ENCODE results near the gene GTF2F2. TPM values are rescaled to one million over a fixed set of nuclear protein-coding genes. Genes with fewer than 3 reads are reported as not detected.
A peak's percentile ranks its signal among the peaks of the same experiment; 100 is the strongest.
"Not testable (repeated sequence)": the region's sequence is repeated elsewhere in the genome, so short reads cannot be mapped to it uniquely, and the experiment has no call there.

The GTF2F2 gene
- total RNA-seq, 1 experiment from 2014 or later, result 67.7 TPM

DNA sequence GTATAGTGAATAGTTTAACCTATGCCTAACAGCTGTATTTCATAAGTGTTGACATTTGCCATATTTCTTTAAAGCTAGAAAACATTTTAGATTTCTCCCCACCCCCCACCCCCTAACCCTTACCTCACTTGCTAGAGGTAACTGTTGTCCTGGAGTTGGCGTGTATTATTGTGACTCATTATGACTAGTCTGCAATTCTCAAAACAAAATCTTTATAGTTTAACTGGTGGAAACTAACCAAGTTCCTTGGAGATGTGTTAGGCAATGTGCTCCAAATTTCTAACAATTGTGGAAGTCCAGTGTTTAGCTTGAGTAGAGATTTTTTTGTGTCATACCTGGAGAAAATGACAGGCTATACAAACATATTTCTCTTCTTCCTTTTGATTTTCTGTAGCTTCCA, 42.5 kb downstream of the GTF2F2 start:
- in situ Hi-C loops (cut with HindIII; ENCODE audit: low pct_unique_long_range_greater_than_20kb, low sequenced_read_pairs), result no loop called here
- no peak for DNase-seq (ENCODE audit: low read depth, low spot score)

DNA sequence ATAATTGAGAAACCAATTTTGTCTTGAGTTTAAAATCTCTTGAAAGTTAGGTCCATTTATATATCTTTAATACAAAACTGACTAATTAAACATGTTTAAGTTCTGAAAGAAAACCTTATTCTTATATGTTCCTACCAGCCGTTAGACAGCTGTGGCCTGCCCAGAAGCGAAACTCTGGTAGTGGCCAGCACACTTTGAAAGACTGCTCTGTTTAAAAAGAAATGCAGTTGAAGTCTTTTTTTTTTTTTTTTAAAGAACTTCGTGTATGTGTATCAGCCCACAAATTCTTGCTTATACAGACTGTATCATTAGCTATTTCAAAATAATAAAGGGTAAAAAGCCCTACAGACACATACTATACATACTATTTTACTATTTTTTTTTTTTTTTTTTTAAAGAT, 46.5 kb downstream of the GTF2F2 start:
- DNase-seq (ENCODE audit: low read depth, low spot score), result peak; percentile 51
- in situ Hi-C loops (cut with HindIII; ENCODE audit: low pct_unique_long_range_greater_than_20kb, low sequenced_read_pairs), result no loop called here

DNA sequence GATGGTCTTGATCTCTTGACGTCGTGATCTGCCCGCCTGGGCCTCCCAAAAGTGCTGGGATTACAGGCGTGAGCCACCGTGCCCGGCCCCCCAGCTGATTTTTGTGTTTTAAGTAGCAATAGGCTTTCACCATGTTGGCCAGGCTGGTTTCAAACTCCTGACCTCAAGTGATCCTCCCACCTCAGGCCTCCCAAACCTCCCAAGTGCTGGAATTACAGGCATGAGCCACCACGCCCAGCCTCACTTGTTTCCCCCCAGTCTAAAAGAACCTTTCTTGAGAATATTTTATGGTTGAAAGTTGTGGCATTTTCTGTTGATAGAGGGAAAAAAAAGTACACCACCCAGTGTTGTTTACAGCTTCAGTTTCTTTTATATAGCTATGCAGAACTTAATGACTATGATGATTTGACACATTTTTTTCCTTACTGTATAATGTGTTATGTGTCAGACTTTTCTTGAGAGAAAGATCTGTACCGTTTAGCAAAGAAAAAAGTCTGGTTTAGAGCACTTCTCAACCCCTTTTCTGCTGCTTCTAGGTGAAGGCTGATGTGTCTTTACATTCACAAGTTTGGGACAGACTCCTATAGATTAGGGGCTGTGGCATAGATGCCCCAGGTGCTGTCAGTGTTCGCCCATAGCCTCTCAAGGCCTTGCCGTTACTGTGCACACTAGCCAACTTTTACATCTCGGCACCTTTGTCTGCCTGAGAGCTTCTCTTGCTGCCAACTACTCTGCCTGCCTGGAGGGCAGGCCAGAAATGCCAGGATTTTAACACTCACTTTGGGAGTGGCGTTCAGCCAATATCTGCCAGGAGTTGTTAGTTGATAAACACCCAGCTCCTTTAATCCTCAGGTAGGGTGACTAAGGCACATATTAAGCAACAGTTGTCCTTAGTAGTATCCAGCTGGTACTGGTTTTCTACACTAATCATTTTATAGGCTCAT, 47.6 kb downstream of the GTF2F2 start:
- no peak for DNase-seq (ENCODE audit: low read depth, low spot score)
- in situ Hi-C loops (cut with HindIII; ENCODE audit: low pct_unique_long_range_greater_than_20kb, low sequenced_read_pairs), result no loop called here

DNA sequence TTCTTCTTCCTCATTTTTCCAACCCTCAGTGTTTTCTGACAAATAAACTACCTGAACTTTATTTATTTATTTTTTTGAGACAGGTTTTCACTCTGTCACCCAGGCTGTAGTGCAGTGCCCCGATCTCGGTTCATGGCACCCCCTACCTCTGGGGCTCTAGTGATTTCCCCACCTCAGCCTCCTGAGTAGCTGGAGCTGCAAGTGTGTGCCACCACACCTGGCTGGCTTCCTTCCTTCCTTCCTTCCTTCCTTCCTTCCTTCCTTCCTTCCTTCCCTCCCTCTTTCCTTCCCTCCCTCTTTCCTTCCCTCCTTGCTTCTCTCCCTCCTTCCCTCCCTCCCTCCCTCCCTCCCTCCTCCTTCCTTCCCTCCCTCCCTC, 48.2 kb downstream of the GTF2F2 start:
- in situ Hi-C loops (cut with HindIII; ENCODE audit: low pct_unique_long_range_greater_than_20kb, low sequenced_read_pairs), result no loop called here
- DNase-seq (ENCODE audit: low read depth, low spot score), result no peak

DNA sequence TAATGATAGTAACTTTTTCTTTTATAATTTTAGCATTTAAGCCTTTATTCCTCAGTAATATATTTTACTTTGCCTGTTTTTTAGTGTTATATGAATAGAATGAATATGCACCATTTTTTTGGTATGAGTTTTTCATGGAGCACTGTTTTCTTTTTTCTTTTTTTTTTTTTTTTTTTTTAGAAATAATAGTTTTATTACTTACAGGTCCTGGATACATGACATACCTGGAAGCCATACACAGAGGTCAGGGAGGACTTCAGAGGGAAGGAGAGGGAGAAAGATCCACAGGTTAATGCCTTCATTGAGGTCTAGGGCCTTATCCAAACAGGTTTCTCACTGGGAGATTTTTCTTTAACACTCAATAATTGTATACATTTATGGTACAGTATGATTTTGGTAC, 54.2 kb downstream of the GTF2F2 start:
- in situ Hi-C loops (cut with HindIII; ENCODE audit: low pct_unique_long_range_greater_than_20kb, low sequenced_read_pairs), result no loop called here
- DNase-seq (ENCODE audit: low read depth, low spot score), result no peak

DNA sequence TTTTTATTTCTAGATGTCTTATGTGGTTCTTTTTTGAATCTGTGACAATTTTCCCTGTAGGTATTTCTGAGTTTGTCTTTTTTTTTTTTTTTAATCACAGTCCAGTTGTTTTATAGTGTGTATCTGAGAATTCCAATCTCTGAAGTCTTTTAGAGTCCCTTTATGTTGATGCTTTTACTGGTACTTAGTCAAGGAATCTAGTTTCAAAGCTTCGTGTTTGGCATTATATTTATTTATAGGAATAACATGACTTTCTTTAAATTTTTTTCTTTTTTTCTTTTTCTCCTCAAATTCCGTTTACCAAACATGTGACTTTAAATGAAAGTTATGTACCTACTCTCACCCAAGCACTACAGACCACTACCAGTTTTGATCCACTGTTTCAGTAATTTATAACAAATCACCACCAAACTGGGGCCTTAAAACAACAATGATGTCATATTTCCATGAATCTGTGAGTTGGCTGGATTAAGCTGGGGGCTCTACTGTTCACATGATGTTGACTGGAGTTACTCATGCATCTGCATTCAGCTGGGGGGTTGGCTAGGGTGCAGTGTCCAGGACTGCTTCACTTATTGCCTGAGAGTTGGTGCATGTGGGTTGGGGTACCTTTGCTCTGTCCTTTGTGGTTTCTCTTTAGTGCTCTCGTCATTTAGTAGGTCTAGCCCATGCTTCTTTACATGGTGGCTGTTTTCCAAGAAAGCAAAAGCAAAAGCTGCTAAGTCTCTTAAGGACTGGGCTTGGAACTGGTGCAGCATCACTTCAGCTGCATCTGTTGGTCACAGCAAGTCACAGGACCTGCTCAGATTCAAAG, 58.2 kb downstream of the GTF2F2 start:
- peak; percentile 16 for DNase-seq (ENCODE audit: low read depth, low spot score)
- in situ Hi-C loops (cut with HindIII; ENCODE audit: low pct_unique_long_range_greater_than_20kb, low sequenced_read_pairs), result no loop called here

DNA sequence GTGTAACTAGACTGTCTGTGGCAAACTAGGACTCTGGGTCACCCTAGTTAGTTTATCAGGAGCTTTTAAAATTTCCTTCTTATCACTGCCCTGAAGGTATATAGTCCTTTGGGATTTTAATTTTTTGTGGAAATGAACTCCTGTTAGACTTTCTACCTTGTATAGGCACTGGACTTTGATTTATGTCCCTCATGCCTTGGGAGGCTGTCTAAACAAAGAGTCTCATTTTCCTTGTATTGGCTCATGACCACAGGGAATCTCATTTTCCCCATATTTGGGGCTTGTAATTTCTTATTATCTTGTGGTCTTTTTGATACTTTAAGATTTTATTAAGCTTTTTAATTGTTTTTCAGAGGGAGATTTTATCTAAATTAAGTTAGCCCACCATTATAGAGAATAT, 59.1 kb downstream of the GTF2F2 start:
- DNase-seq (ENCODE audit: low read depth, low spot score), result peak; percentile 44
- in situ Hi-C loops (cut with HindIII; ENCODE audit: low pct_unique_long_range_greater_than_20kb, low sequenced_read_pairs), result no loop called here

DNA sequence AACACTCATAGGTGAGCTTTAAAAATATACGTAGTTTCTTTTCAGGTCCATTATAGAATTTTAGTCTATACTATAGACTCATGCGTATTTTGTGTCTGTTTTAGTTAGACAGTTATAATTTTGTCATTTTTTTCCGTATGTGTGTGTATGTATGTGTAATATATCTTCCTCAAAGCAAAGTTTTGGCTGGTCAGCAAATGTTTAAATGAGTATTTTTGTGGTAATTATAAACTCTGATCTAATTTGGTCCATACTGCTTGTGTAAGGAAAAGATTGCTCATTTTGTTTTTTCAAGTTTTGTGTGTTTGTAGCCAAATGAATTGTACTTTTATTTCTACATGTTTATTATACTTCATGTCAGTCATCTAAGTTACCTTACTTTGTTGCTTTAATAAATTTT, 60.0 kb downstream of the GTF2F2 start:
- in situ Hi-C loops (cut with HindIII; ENCODE audit: low pct_unique_long_range_greater_than_20kb, low sequenced_read_pairs), result no loop called here
- DNase-seq (ENCODE audit: low read depth, low spot score), result no peak

DNA sequence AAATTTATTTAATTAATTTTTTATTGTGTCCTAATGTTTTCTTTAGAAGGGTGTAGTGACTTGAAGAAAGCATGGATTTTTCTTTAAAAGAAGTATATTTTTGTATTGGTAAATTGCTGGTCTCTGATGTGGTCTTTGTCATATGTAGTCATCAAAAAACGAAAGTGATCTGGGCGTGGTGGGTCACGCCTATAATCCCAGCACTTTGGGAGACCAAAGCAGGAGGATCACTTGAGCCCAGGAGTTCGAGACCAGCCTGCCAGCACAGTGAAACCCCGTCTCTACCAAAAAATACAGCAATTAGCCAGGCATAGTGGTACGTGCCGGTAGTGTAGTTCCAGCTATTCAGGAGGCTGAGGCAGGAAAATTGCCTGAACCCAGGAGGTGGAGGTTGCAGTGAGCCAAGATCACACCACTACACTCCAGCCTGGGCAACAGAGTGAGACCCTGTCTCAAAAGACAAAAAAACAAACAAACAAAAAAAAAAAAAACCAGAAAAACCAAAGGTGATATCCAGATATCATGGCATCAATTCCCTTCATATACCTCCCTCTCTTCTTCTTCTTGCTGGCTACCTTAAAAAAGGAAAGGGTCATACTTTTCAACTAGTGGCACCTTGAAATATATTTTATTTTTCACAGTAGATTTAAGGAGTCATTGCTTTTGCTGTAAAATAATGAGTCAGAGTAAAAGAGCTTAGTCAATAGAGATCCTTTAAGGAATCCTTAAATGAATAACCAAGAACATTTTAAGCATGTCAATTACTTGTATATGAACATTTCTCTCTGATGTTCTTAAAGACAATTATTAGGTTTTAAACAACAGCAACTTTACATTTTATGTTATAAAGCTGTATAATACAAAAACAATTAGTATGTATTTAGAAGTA, 60.6 kb downstream of the GTF2F2 start:
- in situ Hi-C loops (cut with HindIII; ENCODE audit: low pct_unique_long_range_greater_than_20kb, low sequenced_read_pairs), result no loop called here
- no peak for DNase-seq (ENCODE audit: low read depth, low spot score)

DNA sequence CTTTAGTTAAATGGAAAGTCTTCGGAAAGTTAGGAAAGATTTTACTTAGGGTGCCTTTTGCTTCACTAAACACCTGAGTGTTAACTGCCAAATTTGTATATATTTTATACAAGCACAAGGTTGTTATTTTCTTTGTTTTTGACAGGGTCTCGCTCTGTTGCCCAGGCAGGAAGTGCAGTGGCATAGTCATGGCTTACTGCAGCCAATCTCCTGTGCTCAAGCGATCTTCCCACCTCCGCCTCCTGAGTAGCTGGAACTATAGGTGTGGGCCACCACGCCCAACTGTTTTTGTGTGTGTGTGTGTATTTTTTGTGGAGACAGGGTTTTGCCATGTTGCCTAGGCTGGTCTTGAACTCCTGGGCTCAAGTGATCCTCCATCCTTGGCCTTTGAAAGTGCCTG, 64.4 kb downstream of the GTF2F2 start:
- in situ Hi-C loops (cut with HindIII; ENCODE audit: low pct_unique_long_range_greater_than_20kb, low sequenced_read_pairs), result no loop called here
- DNase-seq (ENCODE audit: low read depth, low spot score), result no peak

DNA sequence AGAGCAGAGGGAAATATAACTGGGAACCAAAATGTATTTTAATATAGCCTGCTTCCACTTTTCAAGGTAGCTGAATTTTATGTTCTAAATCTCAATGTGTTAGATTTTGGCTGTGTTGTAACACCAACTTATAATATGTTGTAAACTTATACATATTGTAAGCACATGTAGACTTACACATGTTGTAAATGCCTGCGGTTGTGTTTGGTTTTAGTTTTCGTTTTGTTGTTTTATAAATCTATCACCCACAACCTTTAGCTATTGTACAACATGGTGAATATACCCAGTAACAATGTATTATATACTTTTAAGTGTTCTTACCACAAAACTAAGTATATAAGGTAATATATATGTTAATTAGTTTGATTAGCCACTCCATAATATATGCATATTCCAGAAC, 65.0 kb downstream of the GTF2F2 start:
- in situ Hi-C loops (cut with HindIII; ENCODE audit: low pct_unique_long_range_greater_than_20kb, low sequenced_read_pairs), result no loop called here
- no peak for DNase-seq (ENCODE audit: low read depth, low spot score)

DNA sequence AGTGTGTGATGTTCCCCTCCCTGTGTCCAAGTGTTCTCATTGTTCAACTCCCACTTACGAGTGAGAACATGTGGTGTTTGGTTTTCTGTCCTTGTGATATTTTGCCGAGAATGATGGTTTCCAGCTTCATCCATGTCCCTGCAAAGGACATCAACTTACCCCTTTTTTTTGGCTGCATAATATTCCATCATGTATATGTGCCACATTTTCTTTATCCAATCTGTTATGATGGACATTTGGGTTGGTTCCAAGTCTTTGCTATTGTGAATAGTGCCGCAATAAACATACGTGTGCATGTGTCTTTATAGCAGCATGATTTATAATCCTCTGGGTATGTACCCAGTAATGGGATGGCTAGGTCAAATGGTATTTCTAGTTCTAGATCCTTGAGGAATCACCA, 68.8 kb downstream of the GTF2F2 start:
- DNase-seq (ENCODE audit: low read depth, low spot score); in situ Hi-C loops (cut with HindIII; ENCODE audit: low pct_unique_long_range_greater_than_20kb, low sequenced_read_pairs): not testable (repeated sequence)

DNA sequence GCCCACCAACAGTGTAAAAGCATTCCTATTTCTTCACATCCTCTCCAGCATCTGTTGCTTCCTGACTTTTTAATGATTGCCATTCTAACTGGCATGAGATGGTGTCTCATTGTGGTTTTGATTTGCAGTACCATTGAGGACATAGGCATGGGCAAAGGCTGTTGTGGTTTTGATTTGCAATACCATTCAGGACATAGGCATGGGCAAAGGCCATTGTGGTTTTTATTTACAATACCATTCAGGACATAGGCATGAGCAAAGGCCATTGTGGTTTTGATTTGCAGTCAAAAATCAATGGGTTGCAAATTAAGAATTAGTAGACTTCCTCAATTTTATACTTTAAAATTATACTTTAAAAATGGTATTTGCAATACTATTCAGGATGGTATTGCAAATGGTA, 69.2 kb downstream of the GTF2F2 start:
- in situ Hi-C loops (cut with HindIII; ENCODE audit: low pct_unique_long_range_greater_than_20kb, low sequenced_read_pairs); DNase-seq (ENCODE audit: low read depth, low spot score): not testable (repeated sequence)

DNA sequence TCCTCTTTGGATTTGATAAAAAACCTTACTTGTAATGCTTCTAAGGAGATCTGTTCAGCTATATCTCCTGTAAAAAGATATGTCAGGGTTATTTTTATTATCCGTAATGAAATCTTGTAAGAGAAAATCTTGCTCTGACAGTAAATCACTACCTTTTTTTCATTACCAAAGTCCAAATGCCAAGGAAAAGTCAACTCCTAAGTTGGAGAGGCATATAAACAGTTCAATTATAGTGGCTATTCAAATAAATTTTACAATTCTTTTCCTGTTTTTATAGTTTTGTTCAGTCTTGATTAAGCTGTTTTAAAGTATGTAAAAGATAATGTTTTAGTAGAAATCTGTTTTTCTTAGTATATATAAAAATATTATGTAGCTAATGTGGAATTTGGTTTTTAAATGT, 71.6 kb downstream of the GTF2F2 start:
- in situ Hi-C loops (cut with HindIII; ENCODE audit: low pct_unique_long_range_greater_than_20kb, low sequenced_read_pairs), result no loop called here
- DNase-seq (ENCODE audit: low read depth, low spot score), result no peak

DNA sequence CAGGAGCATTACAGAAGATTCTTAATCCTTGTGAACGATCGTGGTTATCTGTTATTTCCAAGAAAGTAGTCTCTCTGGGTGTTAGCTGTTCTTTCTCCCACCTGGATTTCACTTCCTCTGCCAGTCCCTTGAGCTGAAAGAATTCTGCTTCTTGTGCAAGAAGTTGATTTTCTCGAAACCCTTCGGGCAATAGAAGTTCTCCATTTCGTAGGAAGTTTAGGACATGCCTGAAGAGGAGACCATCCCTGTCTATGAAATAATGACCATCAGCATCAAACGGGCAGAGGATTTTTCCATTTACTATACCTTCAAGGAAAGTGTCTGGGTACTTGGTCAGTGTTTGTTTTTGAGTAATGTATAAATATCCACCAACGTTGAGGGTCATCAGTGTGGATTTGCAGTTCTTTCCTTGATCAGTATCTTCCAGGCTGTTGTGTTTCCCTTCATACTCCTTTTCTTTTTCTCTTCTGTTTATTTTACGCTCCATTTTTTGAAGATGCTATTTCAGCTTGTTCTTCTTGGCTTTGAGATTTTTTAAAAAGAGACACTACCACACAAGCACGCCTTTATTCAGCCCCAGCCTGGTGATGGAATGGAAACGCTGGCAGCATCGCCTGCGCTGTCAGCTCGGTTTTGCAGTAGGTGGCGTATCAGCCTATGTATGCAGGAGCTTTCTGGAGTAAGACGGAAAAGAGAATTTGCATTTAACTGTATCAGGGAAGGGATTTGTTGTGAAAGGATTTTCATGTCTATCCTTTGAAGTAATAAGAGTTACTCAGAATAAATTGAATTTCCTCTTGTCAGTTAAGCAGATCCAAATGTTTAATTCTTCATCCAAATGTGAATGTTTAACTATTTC, 74.0 kb downstream of the GTF2F2 start:
- in situ Hi-C loops (cut with HindIII; ENCODE audit: low pct_unique_long_range_greater_than_20kb, low sequenced_read_pairs), result no loop called here
- peak; percentile 82 for DNase-seq (ENCODE audit: low read depth, low spot score)

DNA sequence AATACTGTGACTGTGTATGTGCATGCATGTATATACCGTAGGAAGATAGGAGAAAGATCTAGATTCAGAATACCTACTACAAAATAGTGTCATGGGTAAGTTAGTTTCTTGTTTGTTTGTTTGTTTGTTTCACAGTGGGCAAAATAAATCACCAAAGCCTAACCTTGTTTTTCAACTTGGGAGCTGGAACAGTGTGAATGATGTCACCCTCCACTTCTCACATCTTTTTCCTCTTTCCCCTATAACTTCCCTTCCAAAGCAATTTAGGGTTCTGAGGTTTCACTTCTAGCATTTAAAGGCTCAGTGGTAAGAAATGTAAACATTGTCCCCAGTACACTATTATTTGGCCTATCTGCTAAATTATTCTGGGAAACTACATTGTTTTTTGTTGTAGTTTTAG, 75.1 kb downstream of the GTF2F2 start:
- in situ Hi-C loops (cut with HindIII; ENCODE audit: low pct_unique_long_range_greater_than_20kb, low sequenced_read_pairs), result no loop called here
- no peak for DNase-seq (ENCODE audit: low read depth, low spot score)

DNA sequence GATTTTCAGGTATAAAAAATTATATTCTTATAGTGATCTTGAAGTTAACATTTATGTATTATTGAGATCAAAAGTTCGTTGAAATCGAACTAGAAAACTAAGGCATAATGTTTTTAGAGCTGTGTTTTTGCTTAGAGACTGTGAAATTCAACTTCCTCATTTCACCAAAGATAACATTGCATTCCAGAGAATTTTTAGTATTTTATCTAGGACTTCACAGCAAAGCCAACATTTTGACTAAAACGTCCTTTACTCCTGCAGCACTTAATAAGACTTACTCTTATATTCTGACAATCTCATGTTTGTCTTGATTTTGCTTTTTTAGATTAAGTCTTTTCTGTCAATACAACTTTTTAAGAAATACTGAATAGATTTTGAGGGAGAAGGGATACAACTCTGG, 75.8 kb downstream of the GTF2F2 start:
- no peak for DNase-seq (ENCODE audit: low read depth, low spot score)
- in situ Hi-C loops (cut with HindIII; ENCODE audit: low pct_unique_long_range_greater_than_20kb, low sequenced_read_pairs), result no loop called here
